IPS-15b (cell line): Measurements from ENCODE around the gene PHACTR1.

ENCODE experiments used
- H3K27me3 ChIP-seq: one replicate; pipeline ENCODE4 v1.6.1; 2013; ENCODE audit warnings: low read length; ENCODE audit not compliant: control insufficient read depth, insufficient read depth
- H3K36me3 ChIP-seq: one replicate; pipeline ENCODE4 v1.6.1; 2013; ENCODE audit warnings: low read length; ENCODE audit not compliant: control insufficient read depth, insufficient read depth
- H3K4me1 ChIP-seq: one replicate; pipeline ENCODE4 v1.6.1; 2013; ENCODE audit warnings: mild to moderate bottlenecking, low read length; ENCODE audit not compliant: control insufficient read depth, insufficient read depth
- H3K4me3 ChIP-seq: one replicate; pipeline ENCODE4 v1.5.1; 2013; ENCODE audit warnings: low read depth, low read length
- H3K9ac ChIP-seq: one replicate; pipeline ENCODE4 v1.6.1; 2013; ENCODE audit warnings: low read depth, mild to moderate bottlenecking, low read length
- H3K9me3 ChIP-seq: one replicate; pipeline ENCODE4 v1.6.1; 2013; ENCODE audit warnings: mild to moderate bottlenecking, low read length; ENCODE audit not compliant: control insufficient read depth, insufficient read depth

Gene PHACTR1

GRCh38 chr6:13288481-13288880, 571.9 kb downstream of the PHACTR1 start:
- Histone ChIP-seq H3K9me3 (no peaks in the 10 kb centered on the region), H3K4me1 (no peaks in the 10 kb centered on the region), H3K4me3 (no peak overlapping the region), H3K36me3 (peaks cover 11% of the 10 kb centered on the region), H3K9ac (no peak overlapping the region), H3K27me3 (no peaks in the 10 kb centered on the region)

GRCh38 chr6:13288969-13289391, 572.4 kb downstream of the PHACTR1 start:
- H3K9me3 ChIP-seq, result no peaks in the 10 kb centered on the region
- no peaks in the 10 kb centered on the region for H3K4me1 ChIP-seq
- H3K27me3 ChIP-seq, result no peaks in the 10 kb centered on the region
- peaks cover 11% of the 10 kb centered on the region for H3K36me3 ChIP-seq
- no peak overlapping the region for H3K4me3 ChIP-seq
- H3K9ac ChIP-seq, result no peak overlapping the region

GRCh38 chr6:13289789-13290318, 573.3 kb downstream of the PHACTR1 start:
- H3K27me3 ChIP-seq, result no peaks in the 10 kb centered on the region
- no peaks in the 10 kb centered on the region for H3K9me3 ChIP-seq
- no peak overlapping the region for H3K9ac ChIP-seq
- peaks cover 18% of the 10 kb centered on the region for H3K36me3 ChIP-seq
- no peak overlapping the region for H3K4me3 ChIP-seq
- H3K4me1 ChIP-seq, result no peaks in the 10 kb centered on the region

GRCh38 chr6:13290335-13290734, 573.8 kb downstream of the PHACTR1 start:
- Histone ChIP-seq H3K36me3 (peaks cover 20% of the 10 kb centered on the region), H3K4me3 (no peak overlapping the region), H3K9me3 (no peaks in the 10 kb centered on the region), H3K27me3 (no peaks in the 10 kb centered on the region), H3K9ac (no peak overlapping the region), H3K4me1 (no peaks in the 10 kb centered on the region)

DNA sequence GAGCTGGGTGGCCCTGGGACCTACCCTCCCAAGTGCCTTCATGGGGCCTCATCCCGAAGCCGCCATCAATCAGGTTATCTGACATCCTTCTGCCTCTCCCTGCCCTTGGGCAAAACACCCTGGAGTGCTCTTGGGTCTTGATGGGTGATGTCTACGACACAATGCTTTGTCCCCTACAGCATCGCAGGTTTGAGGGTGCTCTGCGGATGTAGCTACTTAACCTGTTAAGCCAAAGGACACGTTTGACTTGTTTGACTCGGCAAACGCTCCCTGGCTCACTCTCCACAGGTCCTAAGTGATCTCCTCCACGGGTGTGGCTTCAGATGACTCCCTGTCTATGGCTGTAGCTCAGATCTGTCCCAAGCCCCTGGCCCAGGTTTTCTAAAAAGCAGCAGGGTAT, 576.2 kb downstream of the PHACTR1 start:
- Histone ChIP-seq H3K4me3 (no peak overlapping the region), H3K27me3 (no peaks in the 10 kb centered on the region), H3K9ac (no peak overlapping the region), H3K4me1 (no peaks in the 10 kb centered on the region), H3K9me3 (no peaks in the 10 kb centered on the region), H3K36me3 (peaks cover 23% of the 10 kb centered on the region)

DNA sequence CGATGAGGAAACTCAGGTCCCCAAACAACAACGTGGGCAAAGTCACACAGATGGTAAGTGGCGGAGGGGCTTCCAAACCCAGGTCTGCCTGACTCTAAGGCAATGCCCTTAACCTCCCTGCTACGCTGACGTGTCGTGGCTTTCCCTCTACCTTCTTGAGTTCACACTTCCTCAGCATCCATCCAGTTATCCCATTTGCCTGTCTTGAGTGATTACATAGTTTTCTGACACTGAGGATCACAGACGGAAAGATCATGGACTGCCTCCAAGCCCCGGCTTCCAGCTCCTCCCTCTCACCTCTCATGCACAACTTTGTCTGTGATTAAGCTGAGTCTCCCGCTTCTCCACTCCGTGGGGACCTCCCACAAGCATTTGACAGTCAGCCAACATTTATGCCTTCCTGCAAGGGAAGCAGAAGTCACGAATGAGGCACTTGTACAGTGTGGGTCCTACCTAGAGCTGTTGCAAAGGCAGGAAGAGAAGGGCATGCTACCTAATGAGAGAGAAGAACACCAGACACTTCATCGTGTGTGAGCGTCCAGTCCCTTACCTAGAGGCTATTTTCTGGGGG, 578.0 kb downstream of the PHACTR1 start:
- Histone ChIP-seq H3K9ac (no peak overlapping the region), H3K36me3 (peaks cover 27% of the 10 kb centered on the region)

DNA sequence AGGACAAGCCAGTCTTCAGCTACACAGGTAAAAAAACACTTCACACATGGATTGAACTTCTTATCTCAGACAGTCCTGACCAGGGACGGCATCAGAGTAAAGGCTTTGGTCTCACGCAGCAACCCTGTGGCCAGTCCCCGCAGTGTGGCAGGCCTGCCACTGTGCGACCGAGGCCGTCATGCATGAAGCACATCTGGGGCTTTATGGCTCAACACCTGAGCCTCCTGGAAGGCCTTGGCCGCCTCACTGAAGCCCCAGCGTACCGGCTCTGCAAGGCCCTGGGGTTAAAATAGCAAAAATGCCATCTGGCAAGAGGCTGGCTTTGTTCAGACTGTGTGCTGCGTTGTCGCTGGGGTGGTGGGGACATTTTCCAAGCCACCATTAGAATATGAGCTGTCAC, 579.0 kb downstream of the PHACTR1 start:
- Histone ChIP-seq H3K9ac (no peak overlapping the region), H3K9me3 (no peaks in the 10 kb centered on the region), H3K4me1 (no peaks in the 10 kb centered on the region), H3K36me3 (peaks cover 28% of the 10 kb centered on the region), H3K4me3 (no peak overlapping the region), H3K27me3 (no peaks in the 10 kb centered on the region)

More for the DNA sequence above, 578.0 kb downstream of the PHACTR1 start:
- no peaks in the 10 kb centered on the region for H3K27me3 ChIP-seq
- no peaks in the 10 kb centered on the region for H3K4me1 ChIP-seq
- no peak overlapping the region for H3K4me3 ChIP-seq
- no peaks in the 10 kb centered on the region for H3K9me3 ChIP-seq

GRCh38 chr6:13296536-13296997, 580.0 kb downstream of the PHACTR1 start:
- H3K27me3 ChIP-seq, result no peaks in the 10 kb centered on the region
- no peaks in the 10 kb centered on the region for H3K9me3 ChIP-seq
- H3K36me3 ChIP-seq, result peaks cover 33% of the 10 kb centered on the region
- no peaks in the 10 kb centered on the region for H3K4me1 ChIP-seq
- no peak overlapping the region for H3K4me3 ChIP-seq
- H3K9ac ChIP-seq, result no peak overlapping the region

- H3K4me1 ChIP-seq, result no peaks in the 10 kb centered on the region
- H3K36me3 ChIP-seq, result peaks cover 33% of the 10 kb centered on the region
- H3K9me3 ChIP-seq, result no peaks in the 10 kb centered on the region
- no peak overlapping the region for H3K9ac ChIP-seq
- H3K27me3 ChIP-seq, result no peaks in the 10 kb centered on the region
- no peak overlapping the region for H3K4me3 ChIP-seq
These were observed 580.8 kb downstream of the PHACTR1 start for GRCh38 chr6:13297391-13297790.

GRCh38 chr6:13298446-13298845, 581.9 kb downstream of the PHACTR1 start:
- no peaks in the 10 kb centered on the region for H3K27me3 ChIP-seq
- no peaks in the 10 kb centered on the region for H3K9me3 ChIP-seq
- no peak overlapping the region for H3K9ac ChIP-seq
- H3K4me1 ChIP-seq, result no peaks in the 10 kb centered on the region
- no peak overlapping the region for H3K4me3 ChIP-seq
- peaks cover 37% of the 10 kb centered on the region for H3K36me3 ChIP-seq

GRCh38 chr6:13299403-13299821, 582.8 kb downstream of the PHACTR1 start:
- H3K4me1 ChIP-seq, result no peaks in the 10 kb centered on the region
- H3K36me3 ChIP-seq, result peaks cover 36% of the 10 kb centered on the region
- no peaks in the 10 kb centered on the region for H3K27me3 ChIP-seq
- H3K9ac ChIP-seq, result no peak overlapping the region
- H3K9me3 ChIP-seq, result no peaks in the 10 kb centered on the region
- no peak overlapping the region for H3K4me3 ChIP-seq

GRCh38 chr6:13299918-13300317, 583.4 kb downstream of the PHACTR1 start:
- Histone ChIP-seq H3K4me3 (no peak overlapping the region), H3K36me3 (peaks cover 32% of the 10 kb centered on the region), H3K27me3 (no peaks in the 10 kb centered on the region), H3K9ac (no peak overlapping the region), H3K4me1 (no peaks in the 10 kb centered on the region), H3K9me3 (no peaks in the 10 kb centered on the region)
